IPS-15b (cell line): ENCODE results near the gene SLC25A6.
"Not testable (repeated sequence)": the region's sequence is repeated elsewhere in the genome, so short reads cannot be mapped to it uniquely, and the experiment has no call there.

Source experiments
- H3K27me3 ChIP-seq: one replicate; pipeline ENCODE4 v1.6.1; 2013; ENCODE audit warnings: low read length; ENCODE audit not compliant: control insufficient read depth, insufficient read depth
- H3K36me3 ChIP-seq: one replicate; pipeline ENCODE4 v1.6.1; 2013; ENCODE audit warnings: low read length; ENCODE audit not compliant: control insufficient read depth, insufficient read depth
- H3K4me1 ChIP-seq: one replicate; pipeline ENCODE4 v1.6.1; 2013; ENCODE audit warnings: mild to moderate bottlenecking, low read length; ENCODE audit not compliant: control insufficient read depth, insufficient read depth
- H3K4me3 ChIP-seq: one replicate; pipeline ENCODE4 v1.5.1; 2013; ENCODE audit warnings: low read depth, low read length
- H3K9ac ChIP-seq: one replicate; pipeline ENCODE4 v1.6.1; 2013; ENCODE audit warnings: low read depth, mild to moderate bottlenecking, low read length
- H3K9me3 ChIP-seq: one replicate; pipeline ENCODE4 v1.6.1; 2013; ENCODE audit warnings: mild to moderate bottlenecking, low read length; ENCODE audit not compliant: control insufficient read depth, insufficient read depth

The SLC25A6 gene

GRCh38 chrX:1358793-1359476, 33.0 kb downstream of the SLC25A6 start:
- H3K36me3 ChIP-seq, result peaks cover 3% of the 10 kb centered on the region
- no peaks in the 10 kb centered on the region for H3K9me3 ChIP-seq
- no peak overlapping the region for H3K4me3 ChIP-seq
- H3K9ac ChIP-seq, result no peak overlapping the region
- H3K4me1 ChIP-seq, result peaks cover 6% of the 10 kb centered on the region
- H3K27me3 ChIP-seq, result no peaks in the 10 kb centered on the region

- H3K9me3 ChIP-seq, result no peaks in the 10 kb centered on the region
- peaks cover 6% of the 10 kb centered on the region for H3K4me1 ChIP-seq
- no peak overlapping the region for H3K4me3 ChIP-seq
- H3K9ac ChIP-seq, result no peak overlapping the region
- H3K27me3 ChIP-seq, result no peaks in the 10 kb centered on the region
- peaks cover 5% of the 10 kb centered on the region for H3K36me3 ChIP-seq
These were observed 33.9 kb downstream of the SLC25A6 start for GRCh38 chrX:1357993-1358392.

GRCh38 chrX:1355131-1356046, 36.5 kb downstream of the SLC25A6 start:
- H3K4me1 ChIP-seq, result peaks cover 6% of the 10 kb centered on the region
- no peaks in the 10 kb centered on the region for H3K27me3 ChIP-seq
- H3K36me3 ChIP-seq, result peaks cover 5% of the 10 kb centered on the region
- no peaks in the 10 kb centered on the region for H3K9me3 ChIP-seq
- H3K9ac ChIP-seq, result no peak overlapping the region
- no peak overlapping the region for H3K4me3 ChIP-seq

- H3K4me3 ChIP-seq, result no peak overlapping the region
- H3K27me3 ChIP-seq, result no peaks in the 10 kb centered on the region
- H3K4me1 ChIP-seq, result peaks cover 6% of the 10 kb centered on the region
- H3K9ac ChIP-seq, result no peak overlapping the region
- peaks cover 5% of the 10 kb centered on the region for H3K36me3 ChIP-seq
- H3K9me3 ChIP-seq, result no peaks in the 10 kb centered on the region
These were observed 37.6 kb downstream of the SLC25A6 start for GRCh38 chrX:1354036-1355019.

GRCh38 chrX:1351981-1352714, 39.8 kb downstream of the SLC25A6 start:
- Histone ChIP-seq H3K27me3 (no peaks in the 10 kb centered on the region), H3K4me1 (peaks cover 6% of the 10 kb centered on the region), H3K4me3 (no peak overlapping the region), H3K36me3 (peaks cover 2% of the 10 kb centered on the region), H3K9me3 (no peaks in the 10 kb centered on the region), H3K9ac (no peak overlapping the region)

GRCh38 chrX:1349606-1350005, 42.3 kb downstream of the SLC25A6 start:
- not testable (repeated sequence) for H3K36me3 ChIP-seq, H3K9me3 ChIP-seq, H3K9ac ChIP-seq, H3K4me1 ChIP-seq, H3K4me3 ChIP-seq, H3K27me3 ChIP-seq

- H3K36me3 ChIP-seq, result no peaks in the 10 kb centered on the region
- no peaks in the 10 kb centered on the region for H3K9me3 ChIP-seq
- no peak overlapping the region for H3K4me3 ChIP-seq
- H3K4me1 ChIP-seq, result no peaks in the 10 kb centered on the region
- H3K9ac ChIP-seq, result no peak overlapping the region
- no peaks in the 10 kb centered on the region for H3K27me3 ChIP-seq
These were observed 50.2 kb downstream of the SLC25A6 start for GRCh38 chrX:1341545-1342184.

- Histone ChIP-seq H3K9ac (no peak overlapping the region), H3K4me3 (no peak overlapping the region), H3K4me1 (no peaks in the 10 kb centered on the region)
These were observed 54.7 kb downstream of the SLC25A6 start for GRCh38 chrX:1336948-1337779.

GRCh38 chrX:1336331-1336943, 55.5 kb downstream of the SLC25A6 start, which contains the start of gene IL3RA:
IL3RA (plus strand) TSS chrX:1336785; CDS start chrX:1341766, 4,981 bp downstream.
- Histone ChIP-seq H3K4me1 (no peaks in the 10 kb centered on the region), H3K4me3 (no peak within 1 kb of the TSS), H3K27me3 (no peaks in the 10 kb centered on the region), H3K9me3 (no peaks in the 10 kb centered on the region), H3K9ac (no peak within 1 kb of the TSS), H3K36me3 (no peaks in the 10 kb centered on the region)

More at GRCh38 chrX:1336948-1337779, 54.7 kb downstream of the SLC25A6 start:
- Histone ChIP-seq H3K36me3 (no peaks in the 10 kb centered on the region), H3K27me3 (no peaks in the 10 kb centered on the region), H3K9me3 (no peaks in the 10 kb centered on the region)
